Measurements from ENCODE around the gene TMEM69. TPM values are rescaled to one million over a fixed set of nuclear protein-coding genes. Genes with fewer than 3 reads are reported as not detected.

TMEM69 gene
- total and polyA plus RNA-seq, 2 of the 8 experiments (the other 6 are each of a cell fraction or from before 2014, with no cell fraction given), result 39.0 to 123 TPM

- Histone ChIP-seq H3K79me2 (ENCODE audit: control insufficient read depth in 1 of 2, insufficient read depth in 2 of 2, low read length in 2 of 2) (peaks cover 63 to 98% of the 10 kb centered on the region in 2 experiments), H2BK120ac (replicated peaks; ENCODE audit: low read depth, low read length) (no peak overlapping the region), H3K9ac (replicated peaks in 1 of 4; ENCODE audit: extremely low read depth in 1 of 4, low read depth in 3 of 4, low read length in 3 of 4) (no peak overlapping the region), H2BK5ac (ENCODE audit: low read depth, low read length) (no peak overlapping the region), H3K36me3 (ENCODE audit: control insufficient read depth in 2 of 4, insufficient read depth in 4 of 4, low read length in 3 of 4) (no peaks in the 10 kb centered on the region; a peak in 1 of 8 replicates), H3K18ac (ENCODE audit: extremely low read depth, low read length) (no peak overlapping the region), H3K56ac (replicated peaks; ENCODE audit: insufficient read length, low read depth, low read length) (no peak overlapping the region), H3K79me1 (ENCODE audit: low read depth, low read length) (peaks cover 7% of the 10 kb centered on the region; the same call in 1 of the 2 replicates), H3K23ac (ENCODE audit: insufficient read length) (no peak overlapping the region), H3K27ac (ENCODE audit: low read depth, low read length) (no peak overlapping the region), H3K14ac (ENCODE audit: insufficient read length) (no peak overlapping the region), H3K27me3 (replicated peaks in 1 of 4; ENCODE audit: control insufficient read depth in 3 of 4, extremely low read depth in 1 of 4, insufficient read depth in 3 of 4, low read length in 3 of 4) (no peaks in the 10 kb centered on the region), H3K4me2 (ENCODE audit: insufficient read depth in 1 of 2, low read depth in 2 of 2, low read length in 2 of 2) (no peak overlapping the region), H4K20me1 (replicated peaks in 1 of 2; ENCODE audit: control insufficient read depth in 1 of 2, insufficient read depth in 2 of 2, low read length in 2 of 2) (peaks cover 24 to 28% of the 10 kb centered on the region in 2 experiments), H4K91ac (replicated peaks; ENCODE audit: insufficient read length, low read length) (no peak overlapping the region), H4K8ac (ENCODE audit: extremely low read depth, insufficient read depth, low read length) (no peak overlapping the region), H2BK15ac (ENCODE audit: low read length) (no peak overlapping the region), H3K23me2 (ENCODE audit: low read depth, low read length) (no peaks in the 10 kb centered on the region), H2BK20ac (ENCODE audit: low read length) (no peak overlapping the region), H3K4ac (replicated peaks; ENCODE audit: insufficient read length, low read depth, low read length) (no peak overlapping the region), H4K5ac (ENCODE audit: insufficient read length, low read depth, low read length) (no peak overlapping the region), H3K4me1 (replicated peaks in 1 of 4; ENCODE audit: control insufficient read depth in 3 of 4, insufficient read depth in 4 of 4, low read length in 3 of 4) (peaks cover 0 to 21% (median 6%) of the 10 kb centered on the region in 4 experiments; a peak in 5 of 7 replicates), H3K9me3 (ENCODE audit: insufficient read depth in 2 of 2, low read depth in 1 of 2, low read length in 1 of 2) (no peaks in the 10 kb centered on the region), H2BK12ac (ENCODE audit: low read depth, low read length) (no peak overlapping the region), H2AK5ac (ENCODE audit: low read depth, low read length) (no peak overlapping the region), H2AFZ (ENCODE audit: low read length) (no peak overlapping the region), H3K4me3 (ENCODE audit: extremely low read depth in 1 of 4, insufficient read depth in 2 of 4, low read depth in 3 of 4, low read length in 4 of 4) (no peak overlapping the region)
- 76% methylated on average over 3 of the region's 3 CpGs; no CpG with 5 or more reads in 1 of the 2 experiments for WGBS, 2 experiments (ENCODE audit: extremely low coverage in 1 of 2, insufficient coverage in 1 of 2, insufficient read length in 1 of 2, insufficient replicate concordance in 2 of 2, low coverage in 1 of 2, low lambda C conversion rate in 2 of 2, missing lambda C conversion rate in 1 of 2)
- FAIRE-seq (no peak), DNase-seq (ENCODE audit: low read depth in 1 of 2, low spot score in 2 of 2) (no peak)
- POLR2A ChIA-PET (ENCODE audit: partially characterized antibody), result interaction anchor here (1.8 kb wide), 1 partner anchor 8 kb away, joined by 11 read pairs; the partner anchor contains the start of gene GPBP1L1
- CTCF ChIA-PET (ENCODE audit: partially characterized antibody), result interaction anchor here (0.6 to 1.2 kb wide), 6 partner anchors 14 to 499 kb away, joined by 3 to 4 read pairs (median 3); partner anchors contain the start of gene P3R3URF
- no peak for TF ChIP-seq JUN (IDR thresholded peaks at IDR 0.05; ENCODE audit: low read depth, low read length)
- no peak for TF ChIP-seq EZH2 (IDR thresholded peaks at IDR 0.05; ENCODE audit: low read depth, low read length, severe bottlenecking)
- no peak for TF ChIP-seq NANOG (IDR thresholded peaks at IDR 0.05; ENCODE audit: insufficient read depth, low read depth, low read length, poor library complexity, severe bottlenecking)
- no peak for TF ChIP-seq SAP30 (IDR thresholded peaks at IDR 0.05; ENCODE audit: insufficient read depth, insufficient replicate concordance, low read length)
- TF ChIP-seq PHF8 (conservative IDR thresholded peaks at IDR 0.05; ENCODE audit: low read depth, low read length), result no peak
These were observed 10.2 kb upstream of the TMEM69 start for GRCh38 chr1:45677751-45678245.
